Mucosa of descending colon (tissue), 3 donors: ENCODE results near the gene SKIL. TPM values are rescaled to one million over a fixed set of nuclear protein-coding genes. Genes with fewer than 3 reads are reported as not detected.

ENCODE experiments used
- ATAC-seq: fragments of 200-7000 bp; cut with Tn5 transposase; one replicate; pipeline ENCODE4 v1.9.1; 2020; ENCODE audit warnings: mild to moderate bottlenecking, moderate library complexity
- DNase-seq, 3 donors: peaks; one replicate each; pipeline ENCODE4 v3.0.0-alpha.2; 2020
- H3K36me3 ChIP-seq: fragments of 200-600 bp; one replicate; pipeline ENCODE4 v1.8.0; 2021; ENCODE audit warnings: low read depth, mild to moderate bottlenecking
- H3K4me1 ChIP-seq: fragments of 200-600 bp; one replicate; pipeline ENCODE4 v1.8.0; 2021; ENCODE audit warnings: low read depth, mild to moderate bottlenecking
- H3K4me3 ChIP-seq: fragments of 200-600 bp; one replicate; pipeline ENCODE4 v1.8.0; 2021; ENCODE audit warnings: mild to moderate bottlenecking
- H3K9me3 ChIP-seq: fragments of 200-600 bp; one replicate; pipeline ENCODE4 v1.8.0; 2021; ENCODE audit warnings: mild to moderate bottlenecking
- intact Hi-C, 2 donors: fragments of 100-400 bp; cut with DNase I in 1 of 2; cut with micrococcal nuclease in 1 of 2; formaldehyde crosslinking; loops; one replicate each; pipeline versions ENCODE4 v1.11.0 to v1.11.1; 2022; cut with DNase I, micrococcal nuclease
- total RNA-seq, 3 donors: library from RNA; stranded (reverse); fragmentation: NEBNext Ultra II Directional in 2 of 3; extraction: Animal tissue kit (Norgen Biotek cat#: 25700) in 2 of 3; gene quantifications; one replicate each; pipeline versions ENCODE4 v1.2.1 to v1.2.4, GENCODE V29; 2021 to 2023
- TF ChIP-seq, protein P1 (sequence below): fragments of 200-600 bp; IDR thresholded peaks from one replicate; pipeline ENCODE4 v1.8.0; 2022; ENCODE audit warnings: antibody characterized with exemption, mild to moderate bottlenecking
- donor health status: DM: no; HTN: no; CAD: no; lungs with moderate emphysema.
- donor health status: DM: no; HTN: no; CAD: no.
- donor health status: DM: no; HTN: yes; CAD: no.

Gene SKIL
- total RNA-seq, 3 donors from 2014 or later: 41.9 to 51.3 (median 49.5) TPM

DNA sequence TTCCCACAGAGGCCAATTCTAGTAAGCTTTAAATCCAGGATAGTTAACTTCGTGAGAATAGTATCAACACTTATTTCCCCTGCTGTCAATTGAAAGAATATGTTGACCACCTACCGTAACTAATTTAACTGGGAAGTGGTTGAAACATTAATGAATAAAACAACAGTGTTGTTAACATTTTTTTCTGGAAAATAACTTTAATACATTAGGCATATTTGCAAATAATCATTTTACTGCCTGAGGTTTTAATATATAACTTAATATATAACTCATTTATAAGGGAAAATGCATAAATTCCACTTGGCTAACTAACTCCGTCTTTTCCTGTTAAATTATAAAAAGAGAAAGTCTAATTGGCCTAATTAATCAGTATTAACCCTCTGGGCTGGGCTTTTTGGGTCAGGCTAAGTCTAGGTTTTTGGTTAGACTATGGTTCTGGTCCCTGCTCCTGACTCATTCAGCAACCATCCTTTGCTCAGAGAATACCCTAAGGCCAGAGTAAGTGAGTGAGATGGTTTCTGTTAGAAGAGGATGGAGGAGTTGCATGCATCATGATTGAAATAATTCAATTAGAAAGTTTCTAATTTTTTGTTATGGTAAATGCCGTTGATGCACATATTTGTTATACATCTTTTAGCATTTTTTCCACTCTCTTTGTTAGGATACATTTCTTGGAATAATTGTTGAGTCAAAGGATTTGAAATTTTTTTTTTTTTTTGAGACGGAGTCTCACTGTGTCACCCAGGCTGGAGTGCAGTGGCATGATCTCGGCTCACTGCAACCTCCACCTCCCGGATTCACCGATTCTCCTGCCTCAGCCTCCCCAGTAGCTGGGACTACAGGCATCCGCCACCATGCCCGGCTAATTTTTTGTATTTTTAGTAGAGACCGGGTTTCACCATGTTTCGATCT, 10.8 kb upstream of the SKIL start:
- no peak for ATAC-seq
- no peaks in the 10 kb centered on the region for H3K36me3 ChIP-seq
- TF ChIP-seq, protein P1, sequence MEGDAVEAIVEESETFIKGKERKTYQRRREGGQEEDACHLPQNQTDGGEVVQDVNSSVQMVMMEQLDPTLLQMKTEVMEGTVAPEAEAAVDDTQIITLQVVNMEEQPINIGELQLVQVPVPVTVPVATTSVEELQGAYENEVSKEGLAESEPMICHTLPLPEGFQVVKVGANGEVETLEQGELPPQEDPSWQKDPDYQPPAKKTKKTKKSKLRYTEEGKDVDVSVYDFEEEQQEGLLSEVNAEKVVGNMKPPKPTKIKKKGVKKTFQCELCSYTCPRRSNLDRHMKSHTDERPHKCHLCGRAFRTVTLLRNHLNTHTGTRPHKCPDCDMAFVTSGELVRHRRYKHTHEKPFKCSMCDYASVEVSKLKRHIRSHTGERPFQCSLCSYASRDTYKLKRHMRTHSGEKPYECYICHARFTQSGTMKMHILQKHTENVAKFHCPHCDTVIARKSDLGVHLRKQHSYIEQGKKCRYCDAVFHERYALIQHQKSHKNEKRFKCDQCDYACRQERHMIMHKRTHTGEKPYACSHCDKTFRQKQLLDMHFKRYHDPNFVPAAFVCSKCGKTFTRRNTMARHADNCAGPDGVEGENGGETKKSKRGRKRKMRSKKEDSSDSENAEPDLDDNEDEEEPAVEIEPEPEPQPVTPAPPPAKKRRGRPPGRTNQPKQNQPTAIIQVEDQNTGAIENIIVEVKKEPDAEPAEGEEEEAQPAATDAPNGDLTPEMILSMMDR: no peak

DNA sequence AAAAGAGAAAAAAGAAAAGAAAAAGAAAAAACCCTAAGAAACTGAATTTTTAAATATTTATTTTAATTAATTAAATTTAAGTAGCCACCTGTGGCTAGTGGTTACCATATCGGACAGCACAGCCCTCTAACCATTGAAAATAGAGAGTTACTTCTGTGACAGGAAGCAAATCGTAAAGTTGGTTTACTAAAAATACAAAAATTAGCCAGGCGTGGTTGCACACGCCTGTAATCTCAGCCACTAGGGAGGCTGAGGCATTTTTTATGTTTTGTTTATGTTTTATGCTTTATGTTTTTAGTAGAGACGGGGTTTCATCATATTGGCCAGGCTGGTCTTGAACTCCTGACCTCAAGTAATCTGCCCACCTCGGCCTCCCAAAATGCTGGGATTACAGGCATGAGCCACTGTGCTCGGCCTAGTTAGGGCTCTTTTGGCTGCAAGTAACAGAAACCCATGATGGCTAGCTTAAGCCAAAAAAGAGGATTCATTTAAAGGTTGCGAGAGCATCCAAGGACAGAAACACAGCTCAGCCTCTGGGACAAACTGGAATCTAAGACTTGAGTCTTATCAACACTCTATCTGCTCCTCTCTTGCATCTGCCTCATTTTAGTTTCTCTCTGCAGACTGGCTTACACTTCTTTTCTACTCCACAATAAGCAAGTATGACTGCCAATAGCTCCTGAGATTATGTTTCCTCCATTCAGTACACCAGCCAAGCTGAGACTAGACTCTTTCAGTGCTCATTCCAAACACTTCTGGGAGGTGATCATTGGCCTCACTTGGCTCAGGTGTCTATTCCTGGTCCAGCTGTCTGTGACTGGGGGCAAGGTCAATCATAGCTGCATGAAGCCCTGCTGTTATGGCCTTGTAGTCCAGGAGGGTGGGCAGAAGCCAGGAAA, 6.8 kb upstream of the SKIL start:
- intact Hi-C loops: no loop called here
- TF ChIP-seq, protein P1: no peak
- H3K36me3 ChIP-seq: no peaks in the 10 kb centered on the region
- H3K4me3 ChIP-seq: no peak overlapping the region
- ATAC-seq: no peak
- DNase-seq: no peak
- H3K4me1 ChIP-seq: peaks cover 3% of the 10 kb centered on the region
- H3K9me3 ChIP-seq: no peaks in the 10 kb centered on the region

More for the DNA sequence above, 10.8 kb upstream of the SKIL start:
- Histone ChIP-seq H3K9me3 (no peaks in the 10 kb centered on the region), H3K4me3 (no peak overlapping the region), H3K4me1 (no peaks in the 10 kb centered on the region)
- no peak for DNase-seq
- intact Hi-C loops: no loop called here

DNA sequence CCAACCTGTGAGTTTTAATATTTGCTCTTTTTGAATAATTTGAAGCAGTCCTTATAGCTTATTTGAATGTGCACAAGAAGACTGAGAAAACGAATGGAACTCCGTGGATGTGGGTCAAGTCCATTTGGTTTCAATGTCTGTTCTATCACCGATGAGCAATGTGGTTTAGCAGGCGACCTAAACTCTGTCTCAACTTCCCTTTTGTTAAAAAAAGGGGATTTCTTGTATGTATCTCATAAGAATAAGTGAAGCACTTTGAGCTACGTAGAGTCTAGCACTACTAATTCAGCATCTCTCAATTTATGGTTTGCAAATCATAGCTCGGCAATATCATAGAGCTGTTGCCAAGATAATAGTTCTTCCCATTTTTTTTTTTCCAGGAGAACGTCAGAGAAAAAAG, 4.6 kb upstream of the SKIL start:
- TF ChIP-seq, protein P1: no peak
- no peaks in the 10 kb centered on the region for H3K9me3 ChIP-seq
- DNase-seq (no peak), ATAC-seq (no peak)
- intact Hi-C loops: no loop called here
- no peaks in the 10 kb centered on the region for H3K36me3 ChIP-seq
- H3K4me3 ChIP-seq: no peak overlapping the region
- peaks cover 5% of the 10 kb centered on the region for H3K4me1 ChIP-seq

DNA sequence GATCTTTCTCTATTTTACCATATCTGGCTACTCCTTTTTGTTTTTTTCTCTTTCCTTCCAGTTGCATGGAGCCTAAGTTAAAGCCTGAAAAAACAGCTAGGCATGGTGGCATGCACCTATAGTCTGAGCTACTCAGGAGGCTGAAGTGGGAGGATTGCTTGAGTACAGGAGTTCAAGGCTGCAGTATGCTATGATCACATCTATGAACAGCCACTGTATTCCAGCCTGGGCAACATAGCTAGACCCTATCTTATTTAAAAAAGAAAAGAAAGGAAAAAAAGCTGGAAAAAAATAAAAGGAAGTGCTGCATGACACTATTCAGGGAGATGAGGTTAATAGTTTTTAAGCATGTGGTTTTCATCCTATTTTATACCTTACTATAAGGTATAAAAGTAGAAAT, 4.0 kb upstream of the SKIL start:
- Histone ChIP-seq H3K36me3 (no peaks in the 10 kb centered on the region), H3K9me3 (no peaks in the 10 kb centered on the region), H3K4me3 (no peak overlapping the region), H3K4me1 (peaks cover 5% of the 10 kb centered on the region)
- no peak for DNase-seq
- intact Hi-C loops: no loop called here
- no peak for ATAC-seq
- TF ChIP-seq, protein P1: no peak

DNA sequence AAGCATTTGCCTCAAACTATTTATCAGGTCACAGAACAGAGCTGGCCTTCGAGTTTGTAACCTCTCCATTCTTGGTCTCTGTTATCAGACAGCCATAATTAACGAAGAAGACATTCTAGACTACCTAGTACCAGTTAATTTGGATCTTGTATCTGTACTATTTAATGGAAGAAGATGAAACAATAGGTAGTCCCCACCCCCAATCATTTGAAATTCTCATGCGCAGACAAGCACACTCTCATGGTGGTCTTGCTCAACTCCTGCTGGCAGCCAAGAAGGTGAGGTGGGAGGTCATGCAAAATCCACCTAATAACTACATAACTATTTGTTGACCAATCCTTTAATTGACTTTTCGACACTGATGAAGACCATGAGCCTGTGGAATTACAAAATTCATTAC, 2.8 kb upstream of the SKIL start:
- TF ChIP-seq, protein P1: no peak
- peaks cover 5% of the 10 kb centered on the region for H3K4me1 ChIP-seq
- H3K4me3 ChIP-seq: no peak overlapping the region
- intact Hi-C loops: no loop called here
- no peaks in the 10 kb centered on the region for H3K9me3 ChIP-seq
- ATAC-seq: no peak
- H3K36me3 ChIP-seq: no peaks in the 10 kb centered on the region
- no peak for DNase-seq
